Uterus (tissue), 4 donors: Measurements from ENCODE around the gene METTL25. TPM values are rescaled to one million over a fixed set of nuclear protein-coding genes. Genes with fewer than 3 reads are reported as not detected.

Experiments
- DNase-seq, 2 donors: peaks; one replicate each; pipeline ENCODE4 v3.0.0-alpha.2; 2019 to 2020
- H3K27ac ChIP-seq, 2 donors: fragments of 200-600 bp; sonication (generic); 1 replicate in 1 of 2; 2 replicates in 1 of 2; pipeline ENCODE4 v1.5.1; 2016 to 2018
- H3K27me3 ChIP-seq, 2 donors: fragments of 200-600 bp; sonication (generic); one replicate each; pipeline ENCODE4 v1.5.1; 2018 to 2019; ENCODE audit warnings: control low read depth in 1 of 2
- H3K36me3 ChIP-seq, 2 donors: fragments of 200-600 bp; sonication (generic); one replicate each; pipeline ENCODE4 v1.5.1; 2019; ENCODE audit warnings: control low read depth in 1 of 2
- H3K4me1 ChIP-seq, 2 donors: fragments of 200-600 bp; sonication (generic); one replicate each; pipeline ENCODE4 v1.5.1; 2018 to 2019; ENCODE audit warnings: control low read depth in 1 of 2
- H3K4me3 ChIP-seq, 2 donors: fragments of 200-600 bp; sonication (generic); 1 replicate in 1 of 2; 2 replicates in 1 of 2; pipeline ENCODE4 v1.5.1; 2018 to 2019; ENCODE audit warnings: mild to moderate bottlenecking in 1 of 2
- H3K9me3 ChIP-seq, 2 donors: fragments of 200-600 bp; sonication (generic); one replicate each; pipeline ENCODE4 v1.5.1; 2019; ENCODE audit warnings: control low read depth in 1 of 2
- CTCF ChIP-seq, 4 experiments: fragments of 200-600 bp in 2 of 4; fragments of 450-650 bp in 2 of 4; sonication (generic) in 2 of 4; IDR thresholded peaks; one replicate each; pipeline ENCODE4 v1.5.1; 2016 to 2019; ENCODE audit warnings: antibody characterized with exemption in 4 of 4, mild to moderate bottlenecking in 2 of 4, moderate library complexity in 1 of 4
- POLR2A ChIP-seq, 2 donors: fragments of 450-650 bp; IDR thresholded peaks; one replicate each; pipeline ENCODE4 v1.6.1; 2016; ENCODE audit warnings: antibody characterized with exemption in 2 of 2, mild to moderate bottlenecking in 1 of 2, moderate library complexity in 1 of 2
- intact Hi-C: fragments of 100-400 bp; cut with DNase I; formaldehyde crosslinking; loops from one replicate; pipeline ENCODE4 v1.15.1; 2023; ENCODE audit warnings: low total_unique reads
- total RNA-seq, 4 donors: library from RNA; depleted of rRNA in 3 of 4; stranded (reverse); fragments of >200 nt in 3 of 4; gene quantifications; one replicate each; pipeline versions ENCODE4 v1.1.0 to v1.2.4, GENCODE V29; 2014 to 2023
- donor health status: DM: yes; HTN: yes; CAD: no.

Gene METTL25
- total RNA-seq, 4 donors from 2014 or later = 22.6 to 48.7 (median 32.8) TPM

- no peaks in the 10 kb centered on the region for H3K9me3 ChIP-seq
Observed at GRCh38 chr12:82412246-82412645, 53.9 kb downstream of the METTL25 start.

DNA sequence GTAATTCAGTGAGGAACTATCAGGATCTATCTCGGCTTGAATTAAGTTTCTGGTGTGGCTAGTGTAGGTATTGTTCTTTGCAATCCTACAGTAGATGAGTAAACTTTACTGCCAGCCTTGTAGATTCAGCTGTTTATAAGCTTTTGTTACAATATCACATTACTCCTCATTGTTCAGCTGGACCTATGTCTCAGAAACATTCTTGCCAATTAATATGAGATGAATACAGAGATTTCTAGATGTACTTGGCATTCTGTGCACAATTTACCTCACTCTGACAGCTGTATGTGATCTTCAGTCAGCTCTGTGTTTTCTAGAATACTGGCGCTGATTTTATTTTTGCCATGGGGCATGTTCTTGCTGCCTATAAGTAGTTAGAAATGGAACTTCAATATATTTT lies 55.7 kb downstream of the METTL25 start:
- Histone ChIP-seq H3K4me3 (no peak overlapping the region), H3K27ac (no peak overlapping the region), H3K4me1 (no peaks in the 10 kb centered on the region), H3K36me3 (no peaks in the 10 kb centered on the region), H3K9me3 (no peaks in the 10 kb centered on the region), H3K27me3 (no peaks in the 10 kb centered on the region)
- no peak for DNase-seq
- intact Hi-C loops = no loop called here
- no peak for TF ChIP-seq POLR2A (IDR thresholded peaks at IDR 0.05)

More at GRCh38 chr12:82412246-82412645, 53.9 kb downstream of the METTL25 start:
- no peak overlapping the region for H3K27ac ChIP-seq
- no peak for TF ChIP-seq CTCF (IDR thresholded peaks at IDR 0.05)
- TF ChIP-seq POLR2A (IDR thresholded peaks at IDR 0.05) = no peak
- intact Hi-C loops = no loop called here
- H3K27me3 ChIP-seq = no peaks in the 10 kb centered on the region
- H3K4me1 ChIP-seq = no peaks in the 10 kb centered on the region
- no peaks in the 10 kb centered on the region for H3K36me3 ChIP-seq
- no peak overlapping the region for H3K4me3 ChIP-seq
- no peak for DNase-seq

DNA sequence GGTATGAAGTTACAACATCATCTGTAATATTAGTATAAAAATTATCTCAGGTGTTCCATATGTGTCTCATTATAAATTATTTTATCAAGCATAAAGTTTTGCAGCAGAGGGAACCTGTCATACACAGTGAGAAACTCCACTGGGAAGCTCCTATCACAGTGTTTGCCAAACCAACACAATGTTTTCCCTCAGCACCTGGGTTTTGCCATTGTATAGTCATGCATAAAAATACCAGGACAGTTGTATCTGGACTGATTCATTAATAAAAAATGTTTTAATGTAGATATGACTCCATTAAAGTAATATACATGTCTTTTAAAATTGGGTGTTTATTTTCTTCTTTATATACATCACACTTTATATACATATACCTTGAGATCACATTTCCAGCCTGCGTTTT lies 56.6 kb downstream of the METTL25 start:
- Histone ChIP-seq H3K9me3 (no peaks in the 10 kb centered on the region), H3K27me3 (no peaks in the 10 kb centered on the region), H3K4me1 (no peaks in the 10 kb centered on the region), H3K27ac (no peak overlapping the region), H3K4me3 (no peak overlapping the region), H3K36me3 (no peaks in the 10 kb centered on the region)
- DNase-seq = no peak
- intact Hi-C loops = no loop called here
- TF ChIP-seq POLR2A (IDR thresholded peaks at IDR 0.05) (no peak), CTCF (IDR thresholded peaks at IDR 0.05) (no peak)

DNA sequence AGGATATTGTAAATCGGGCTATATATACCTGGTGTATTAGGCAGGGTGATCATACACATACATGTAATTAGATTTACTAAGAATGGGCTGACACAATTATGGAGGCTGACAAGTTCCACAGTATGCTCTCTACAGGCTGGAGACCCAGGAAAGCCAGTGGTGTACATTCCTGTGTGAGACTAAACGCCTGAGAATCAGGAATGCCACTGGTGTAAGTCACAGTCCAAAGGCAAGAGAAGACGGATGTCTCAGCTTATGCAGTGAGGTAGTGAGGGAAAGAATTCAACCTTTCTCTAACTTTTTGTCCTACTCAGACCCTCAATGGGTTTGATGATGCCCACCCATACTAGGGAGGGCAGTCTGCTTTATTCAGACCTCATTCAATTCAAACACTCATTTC lies 57.1 kb downstream of the METTL25 start:
- Histone ChIP-seq H3K4me1 (no peaks in the 10 kb centered on the region), H3K9me3 (no peaks in the 10 kb centered on the region), H3K27me3 (no peaks in the 10 kb centered on the region), H3K36me3 (no peaks in the 10 kb centered on the region), H3K27ac (no peak overlapping the region), H3K4me3 (no peak overlapping the region)
- DNase-seq = no peak
- TF ChIP-seq POLR2A (IDR thresholded peaks at IDR 0.05) = no peak
- no peak for TF ChIP-seq CTCF (IDR thresholded peaks at IDR 0.05)
- intact Hi-C loops = no loop called here

- TF ChIP-seq POLR2A (IDR thresholded peaks at IDR 0.05) = no peak
- no peak for TF ChIP-seq CTCF (IDR thresholded peaks at IDR 0.05)
- no peaks in the 10 kb centered on the region for H3K27me3 ChIP-seq
- DNase-seq = no peak
- intact Hi-C loops = no loop called here
- no peak overlapping the region for H3K27ac ChIP-seq
- H3K4me1 ChIP-seq = no peaks in the 10 kb centered on the region
- no peaks in the 10 kb centered on the region for H3K36me3 ChIP-seq
- H3K4me3 ChIP-seq = no peak overlapping the region
- no peaks in the 10 kb centered on the region for H3K9me3 ChIP-seq
Observed at GRCh38 chr12:82425241-82425640, 66.9 kb downstream of the METTL25 start.

DNA sequence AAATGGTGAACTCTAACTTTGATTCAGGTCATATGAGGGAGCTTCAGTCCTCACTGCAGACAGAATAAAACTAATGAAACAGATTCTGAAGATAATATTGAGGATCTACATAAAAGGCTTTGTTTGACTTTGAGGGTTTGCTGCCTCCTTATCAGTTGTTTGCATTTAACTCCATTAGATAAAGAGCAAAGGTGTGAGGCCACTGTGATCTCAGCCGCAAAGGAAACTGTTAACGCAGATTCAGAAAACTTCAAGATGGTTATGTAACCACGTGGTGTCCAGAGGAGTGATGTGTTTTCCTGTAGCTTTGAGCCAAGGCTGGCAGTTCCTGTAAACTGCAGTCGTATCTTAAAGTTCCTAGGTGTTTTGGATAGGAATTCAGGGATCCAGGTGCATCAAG lies 67.8 kb downstream of the METTL25 start:
- TF ChIP-seq POLR2A (IDR thresholded peaks at IDR 0.05) (no peak), CTCF (IDR thresholded peaks at IDR 0.05) (no peak)
- Histone ChIP-seq H3K27me3 (no peaks in the 10 kb centered on the region), H3K4me1 (no peaks in the 10 kb centered on the region), H3K9me3 (no peaks in the 10 kb centered on the region), H3K36me3 (no peaks in the 10 kb centered on the region), H3K4me3 (no peak overlapping the region), H3K27ac (no peak overlapping the region)
- DNase-seq = no peak
- intact Hi-C loops = no loop called here
